ENCODE measurements around the gene PRR15L.
"Not testable (repeated sequence)": the region's sequence is repeated elsewhere in the genome, so short reads cannot be mapped to it uniquely, and the experiment has no call there.

The PRR15L gene

DNA sequence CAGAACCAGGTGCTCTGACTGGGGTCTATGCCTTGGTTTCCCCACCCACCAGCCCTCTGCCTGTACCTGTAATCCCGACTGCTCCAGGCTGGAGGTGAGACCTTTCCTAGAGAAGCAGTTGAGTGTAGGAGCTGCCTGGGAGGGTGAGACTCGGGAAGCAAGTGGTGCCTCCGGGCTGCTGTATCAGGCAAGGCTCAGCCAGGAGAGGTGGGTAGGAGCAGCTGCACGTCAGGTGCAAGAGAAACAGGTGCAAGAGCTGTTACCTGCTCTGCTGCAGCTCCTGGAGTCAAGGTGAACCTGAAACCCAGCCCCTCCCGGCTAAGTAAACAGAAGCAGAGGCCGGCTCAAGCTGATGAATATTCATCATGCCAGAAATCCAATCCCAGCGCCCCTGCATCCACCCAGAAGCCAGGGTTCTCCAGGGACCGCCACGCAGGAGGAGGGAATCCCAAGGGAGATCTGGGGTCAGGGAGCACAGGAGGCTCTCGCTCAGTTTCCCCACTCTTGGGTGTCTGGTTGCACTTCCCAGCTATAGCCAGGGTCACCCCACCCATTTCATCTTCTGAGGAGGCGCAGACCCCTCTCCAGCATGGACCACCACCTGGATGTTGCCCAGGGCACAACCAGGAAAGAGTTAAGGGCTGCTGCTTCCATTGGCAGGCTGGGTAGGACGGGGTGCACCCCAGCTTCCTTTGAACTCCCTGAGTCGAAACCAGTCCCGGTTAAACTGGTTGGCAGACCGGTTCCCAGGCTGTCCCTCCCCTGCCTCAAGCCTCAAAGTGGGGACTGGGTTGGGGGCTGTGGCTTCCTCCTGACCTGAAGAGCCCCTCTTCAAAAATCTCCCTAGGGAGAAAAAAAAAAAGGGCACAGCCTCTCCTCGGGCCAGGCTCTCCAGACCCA is at the start of gene PRR15L:
TSS of gene PRR15L (minus strand) at position 293 of the 900 bp plus-strand sequence. CDS start 4,649 bp downstream, outside the sequence.
- ATAC-seq: no peak

- ATAC-seq: no peak
These were observed 49.4 kb upstream of the PRR15L start for GRCh38 chr17:48006936-48007709.

- ATAC-seq: no peak
These were observed 47.3 kb upstream of the PRR15L start for GRCh38 chr17:48004983-48005382.

- no peak for ATAC-seq
These were observed 45.9 kb upstream of the PRR15L start for GRCh38 chr17:48003417-48004151.

- ATAC-seq: no peak
These were observed 45.3 kb upstream of the PRR15L start for GRCh38 chr17:48002916-48003416.

GRCh38 chr17:48002266-48002915 is 44.7 kb upstream of the PRR15L start:
- no peak for ATAC-seq

GRCh38 chr17:48001657-48002056 is 44.0 kb upstream of the PRR15L start:
- not testable (repeated sequence) for ATAC-seq

DNA sequence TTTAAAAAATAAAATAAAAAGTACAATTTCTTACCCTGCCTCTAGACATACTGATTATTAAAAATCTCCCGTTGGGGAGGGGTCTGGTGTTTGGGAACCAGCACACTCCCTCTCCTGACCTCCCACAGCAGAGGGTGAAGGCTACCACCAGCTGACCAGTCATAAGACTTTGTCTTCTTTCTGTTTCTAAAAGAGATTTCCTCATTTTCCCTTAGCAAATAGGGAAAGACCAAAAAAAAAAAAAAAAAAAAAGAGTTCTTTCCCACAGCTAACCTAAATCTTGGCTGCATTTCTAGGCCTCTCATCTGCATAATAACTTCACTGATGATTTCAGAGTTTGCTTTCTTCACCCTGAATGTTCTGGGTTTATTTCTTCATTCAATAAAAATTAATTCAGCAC is 43.5 kb upstream of the PRR15L start:
- ATAC-seq: no peak

- ATAC-seq: no peak
These were observed 41.9 kb upstream of the PRR15L start for GRCh38 chr17:47999582-47999981.

- no peak for ATAC-seq
These were observed 40.4 kb upstream of the PRR15L start for GRCh38 chr17:47998044-47998443.

- ATAC-seq: no peak
These were observed 39.9 kb upstream of the PRR15L start for GRCh38 chr17:47997586-47997985.

DNA sequence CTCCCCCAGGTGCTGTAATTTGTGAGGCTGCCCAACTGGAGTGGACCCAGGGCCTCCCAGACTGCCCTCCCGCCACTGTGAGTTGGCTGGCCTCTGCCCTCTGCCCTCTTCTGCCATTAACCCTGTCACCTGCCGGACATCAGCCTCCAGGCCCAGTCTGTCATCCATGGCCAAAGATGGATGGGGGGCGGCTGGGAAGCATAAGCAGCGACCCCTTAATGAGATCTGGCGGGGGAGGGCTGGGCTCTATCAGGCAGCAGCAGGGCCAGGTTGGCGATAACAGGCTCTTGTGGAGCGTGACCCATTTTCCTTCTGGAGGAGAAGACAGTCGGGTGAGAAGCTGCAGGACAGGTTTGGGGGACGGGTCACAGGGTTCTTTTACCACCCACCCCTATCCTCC is 38.5 kb upstream of the PRR15L start:
- no peak for ATAC-seq

DNA sequence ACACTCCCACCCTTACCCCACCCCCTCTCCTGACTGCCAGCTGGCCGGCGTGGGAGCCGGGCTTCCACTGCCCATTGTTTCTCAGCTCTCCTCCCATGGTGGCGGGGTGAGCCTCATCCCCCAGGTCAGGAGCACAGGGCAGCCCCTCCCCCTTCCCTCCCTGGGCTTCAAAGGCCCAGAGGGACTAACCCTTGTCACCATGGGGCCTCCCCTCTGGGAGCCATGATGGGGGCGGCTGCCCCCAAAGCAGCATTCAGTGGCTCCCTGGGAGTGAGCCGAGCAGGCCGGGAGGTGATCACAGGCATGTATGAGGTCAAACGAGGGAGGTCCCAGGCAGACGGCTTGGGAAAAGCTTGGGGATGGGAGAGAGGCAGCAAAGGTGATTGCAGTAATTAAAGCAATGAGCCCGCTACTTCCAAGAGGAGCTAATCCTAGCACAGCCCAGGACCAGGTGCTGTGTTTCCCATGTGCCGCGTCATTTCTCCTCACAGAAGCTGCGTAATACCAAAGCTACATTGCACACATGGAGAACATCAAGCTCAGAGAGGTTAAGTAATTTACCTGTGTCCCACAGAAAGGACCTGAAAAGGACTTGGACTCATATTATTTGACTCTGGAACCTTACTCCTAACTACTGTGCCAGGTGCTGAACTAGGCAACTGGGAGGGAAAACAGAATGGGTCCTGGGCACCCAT is 37.7 kb upstream of the PRR15L start:
- ATAC-seq: no peak

GRCh38 chr17:47994724-47995123 is 37.0 kb upstream of the PRR15L start:
- ATAC-seq: no peak

DNA sequence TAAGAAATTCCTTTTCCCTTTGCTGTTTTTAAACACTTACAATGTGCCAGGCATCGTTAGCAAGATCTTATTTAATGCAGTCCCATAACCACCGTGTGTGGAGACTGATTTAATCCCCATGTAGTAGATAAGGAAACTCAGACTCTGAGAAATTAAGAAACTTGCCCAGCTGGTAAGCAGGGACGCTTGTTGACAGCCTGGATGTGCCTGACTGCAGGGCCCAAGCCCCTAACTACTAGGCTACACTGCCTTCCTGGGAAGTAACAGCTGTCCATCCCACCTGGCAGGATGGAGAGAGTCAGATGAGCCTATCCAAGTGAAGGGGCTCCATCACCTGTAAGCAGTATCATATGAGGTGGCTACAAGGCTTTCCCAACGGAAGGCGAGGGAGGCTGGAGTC is 36.3 kb upstream of the PRR15L start:
- ATAC-seq: no peak

DNA sequence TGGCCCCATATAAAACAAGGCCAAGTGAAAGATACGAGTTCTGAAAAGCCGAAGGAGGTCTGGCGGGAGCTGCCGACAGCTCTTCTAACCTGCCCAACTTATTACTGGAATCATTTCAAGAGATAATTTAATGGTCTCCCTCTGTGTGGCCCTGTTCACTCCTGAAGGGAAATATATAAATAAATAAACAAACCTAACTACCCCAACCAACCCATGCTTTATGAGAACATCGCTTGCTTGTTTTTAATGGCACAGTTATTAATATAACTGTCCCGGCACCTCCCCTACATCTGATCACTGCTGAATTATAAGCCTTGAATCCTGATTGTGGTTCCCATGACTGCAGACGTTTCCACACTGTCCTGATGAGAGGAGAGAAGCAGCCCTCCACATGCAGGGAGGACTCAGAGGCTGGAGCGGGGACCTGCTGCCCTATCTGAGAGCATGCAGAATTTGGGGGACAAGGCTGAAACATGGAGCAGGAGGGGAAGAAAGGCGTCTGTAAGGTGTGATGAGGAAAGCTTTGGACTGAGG is 35.4 kb upstream of the PRR15L start:
- no peak for ATAC-seq

DNA sequence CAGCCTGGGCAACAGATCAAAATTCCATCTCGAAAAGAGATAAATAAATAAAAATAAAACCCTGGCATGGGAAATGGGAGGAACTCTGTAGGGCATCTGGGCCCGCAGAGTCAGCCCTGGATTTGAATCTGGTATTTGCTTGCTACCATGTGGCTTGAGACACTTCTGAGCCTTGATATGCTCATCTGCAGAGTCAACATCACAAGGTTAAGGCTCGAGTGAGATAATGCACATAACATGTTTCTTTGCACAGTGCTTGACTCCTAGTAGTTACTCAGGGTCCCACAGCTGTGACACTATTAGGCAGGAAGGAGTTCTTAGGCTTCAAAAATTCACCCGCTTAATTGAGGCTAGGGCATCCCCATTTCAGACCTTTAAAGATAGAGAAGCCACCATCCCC is 34.5 kb upstream of the PRR15L start:
- ATAC-seq: no peak

- no peak for ATAC-seq
These were observed 33.5 kb upstream of the PRR15L start for GRCh38 chr17:47990962-47991731.

GRCh38 chr17:47989700-47990099 is 32.0 kb upstream of the PRR15L start:
- ATAC-seq: no peak

GRCh38 chr17:47989159-47989558 is 31.5 kb upstream of the PRR15L start:
- ATAC-seq: no peak

- not testable (repeated sequence) for ATAC-seq
These were observed 30.8 kb upstream of the PRR15L start for GRCh38 chr17:47988445-47988844.
